ENCODE results near the gene PTH1R. TPM values are rescaled to one million over a fixed set of nuclear protein-coding genes. Genes with fewer than 3 reads are reported as not detected.

PTH1R gene
- total and polyA plus RNA-seq, 10 of the 15 experiments (the other 5 are each of a cell fraction or from before 2014, with no cell fraction given) = not detected

DNA sequence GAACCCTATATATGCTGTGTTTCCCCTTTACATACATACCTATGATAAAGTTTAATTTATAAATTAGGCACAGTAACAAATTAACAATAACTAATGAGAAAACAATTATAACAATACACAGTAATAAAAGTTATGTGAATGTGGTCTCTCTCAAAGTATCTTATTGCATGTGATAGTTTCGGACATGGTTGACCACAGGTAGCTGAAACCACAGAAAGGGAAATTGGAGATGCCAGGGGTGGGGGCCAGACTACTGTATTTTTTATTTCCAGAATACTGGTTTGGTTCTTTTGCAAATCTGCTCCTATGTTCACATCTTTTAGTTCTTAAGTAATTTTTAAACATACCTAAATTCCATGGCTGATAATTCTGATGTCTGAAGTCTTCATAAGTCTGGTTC is 40.7 kb downstream of the PTH1R start:
- intact Hi-C loops (cut with micrococcal nuclease; ENCODE audit: unreplicated experiment) (no loop called here), in situ Hi-C loops (cut with MboI) (no loop called here)
- no peak overlapping the region for H3K4me3 ChIP-seq
- ATAC-seq = no peak
- H3K9me3 ChIP-seq (replicated peaks; ENCODE audit: control insufficient read depth, insufficient read depth, low read length) = peaks cover 17% of the 10 kb centered on the region; the same call in 2 of the 3 replicates
- ChIA-PET CTCF (interaction anchor here (1.0 to 3.1 kb wide), 2 partner anchors 9 to 452 kb away, joined by 3 to 13 read pairs; no protein-coding TSS in a partner anchor), POLR2A (no interaction called here), SMC1A (ENCODE audit: uncharacterized antibody, unreplicated experiment) (interaction anchor here (1.3 to 1.8 kb wide), 2 partner anchors 10 to 18 kb away, joined by 4 read pairs; no protein-coding TSS in a partner anchor), RAD21 (ENCODE audit: unreplicated experiment) (no interaction called here)
- H3K27ac ChIP-seq (ENCODE audit: control insufficient read depth, insufficient read depth) = no peak overlapping the region
- H3K36me3 ChIP-seq (ENCODE audit: control insufficient read depth in 2 of 2, insufficient read depth in 2 of 2, low read length in 1 of 2) = peaks cover 29 to 57% of the 10 kb centered on the region in 2 experiments
- TF ChIP-seq SMARCA5 (IDR thresholded peaks at IDR 0.05) (no peak), SRF (IDR thresholded peaks at IDR 0.05; ENCODE audit: low read depth in 2 of 2, low read length in 2 of 2) (no peak), RUNX3 (IDR thresholded peaks at IDR 0.05; ENCODE audit: low read length) (peak; percentile 78), NFXL1 (IDR thresholded peaks at IDR 0.05; ENCODE audit: borderline replicate concordance) (no peak)
- BruUV-seq (replicated peaks) = no TSS peak
- H3K4me1 ChIP-seq (ENCODE audit: control insufficient read depth, insufficient read depth, low read length) = peaks cover 8% of the 10 kb centered on the region; the same call in 1 of the 2 replicates
- no peaks in the 10 kb centered on the region for H4K20me1 ChIP-seq (ENCODE audit: control insufficient read depth, insufficient read depth)
- 93% methylated on average over 1 of the region's 1 CpG for WGBS (ENCODE audit: insufficient coverage, insufficient replicate concordance, low lambda C conversion rate, missing lambda C conversion rate)
- no peak for FAIRE-seq
- H3K9ac ChIP-seq (ENCODE audit: control insufficient read depth, insufficient read depth, low read length) = no peak overlapping the region
- no peaks in the 10 kb centered on the region for H3K27me3 ChIP-seq (replicated peaks in 1 of 2; ENCODE audit: control insufficient read depth in 2 of 2, insufficient read depth in 2 of 2, low read length in 1 of 2)
- no peak overlapping the region for H3K4me2 ChIP-seq (ENCODE audit: control insufficient read depth, insufficient read depth)
- H3K79me2 ChIP-seq (ENCODE audit: control insufficient read depth, insufficient read depth, low read length) = no peaks in the 10 kb centered on the region; the same call in 1 of the 2 replicates
- no peak for DNase-seq (ENCODE audit: low read depth, low spot score)
- no peak overlapping the region for H2AFZ ChIP-seq (ENCODE audit: control insufficient read depth, low read depth, low read length)

DNA sequence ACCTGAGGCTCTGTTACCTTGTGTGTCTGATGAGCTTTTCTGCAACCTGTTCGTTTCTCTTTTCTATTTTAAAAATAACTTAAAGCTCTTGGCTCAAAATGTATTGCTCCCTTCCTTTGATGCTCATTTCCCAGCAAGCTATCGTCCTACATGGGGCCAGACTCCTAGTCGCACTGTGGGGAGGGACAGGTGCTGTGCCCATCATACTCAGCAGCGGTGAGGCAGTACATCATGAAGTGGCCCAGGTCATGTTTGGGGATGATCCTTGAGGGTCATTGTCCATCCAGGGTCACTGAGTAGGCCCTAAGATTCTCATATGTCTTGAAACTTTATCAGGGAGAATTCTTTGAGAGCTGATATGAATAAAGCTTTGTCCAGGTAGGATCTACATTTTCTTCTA is 41.1 kb downstream of the PTH1R start:
- no peak overlapping the region for H3K4me3 ChIP-seq
- H3K27ac ChIP-seq (ENCODE audit: control insufficient read depth, insufficient read depth) = no peak overlapping the region
- WGBS (ENCODE audit: insufficient coverage, insufficient replicate concordance, low lambda C conversion rate, missing lambda C conversion rate) = 92% methylated on average over 4 of the region's 4 CpGs
- H3K27me3 ChIP-seq (replicated peaks in 1 of 2; ENCODE audit: control insufficient read depth in 2 of 2, insufficient read depth in 2 of 2, low read length in 1 of 2) = no peaks in the 10 kb centered on the region
- H2AFZ ChIP-seq (ENCODE audit: control insufficient read depth, low read depth, low read length) = no peak overlapping the region
- no TSS peak for BruUV-seq (replicated peaks)
- intact Hi-C loops (cut with micrococcal nuclease; ENCODE audit: unreplicated experiment) (no loop called here), in situ Hi-C loops (cut with MboI) (no loop called here)
- H3K36me3 ChIP-seq (ENCODE audit: control insufficient read depth in 2 of 2, insufficient read depth in 2 of 2, low read length in 1 of 2) = peaks cover 33 to 54% of the 10 kb centered on the region in 2 experiments
- no peaks in the 10 kb centered on the region; the same call in 1 of the 2 replicates for H3K79me2 ChIP-seq (ENCODE audit: control insufficient read depth, insufficient read depth, low read length)
- no peak overlapping the region for H3K4me2 ChIP-seq (ENCODE audit: control insufficient read depth, insufficient read depth)
- RAD21 ChIA-PET (ENCODE audit: unreplicated experiment) = no interaction called here
- no peak overlapping the region for H3K9ac ChIP-seq (ENCODE audit: control insufficient read depth, insufficient read depth, low read length)
- no peaks in the 10 kb centered on the region for H4K20me1 ChIP-seq (ENCODE audit: control insufficient read depth, insufficient read depth)
- DNase-seq (ENCODE audit: low read depth, low spot score) (no peak), FAIRE-seq (no peak), ATAC-seq (no peak)
- POLR2A ChIA-PET = interaction anchor here (0.6 kb wide), 1 partner anchor 70 kb away, joined by 3 read pairs; no protein-coding TSS in a partner anchor
- CTCF ChIA-PET = interaction anchor here (1.0 to 3.1 kb wide), 3 partner anchors 9 to 452 kb away, joined by 3 to 13 read pairs (median 4); no protein-coding TSS in a partner anchor
- 0 out of 2 replicates have a peak, but pooled peaks have one; percentile 50 for TF ChIP-seq POLR2A (IDR thresholded peaks at IDR 0.05; ENCODE audit: low read depth, low read length)
- TF ChIP-seq, protein P1, sequence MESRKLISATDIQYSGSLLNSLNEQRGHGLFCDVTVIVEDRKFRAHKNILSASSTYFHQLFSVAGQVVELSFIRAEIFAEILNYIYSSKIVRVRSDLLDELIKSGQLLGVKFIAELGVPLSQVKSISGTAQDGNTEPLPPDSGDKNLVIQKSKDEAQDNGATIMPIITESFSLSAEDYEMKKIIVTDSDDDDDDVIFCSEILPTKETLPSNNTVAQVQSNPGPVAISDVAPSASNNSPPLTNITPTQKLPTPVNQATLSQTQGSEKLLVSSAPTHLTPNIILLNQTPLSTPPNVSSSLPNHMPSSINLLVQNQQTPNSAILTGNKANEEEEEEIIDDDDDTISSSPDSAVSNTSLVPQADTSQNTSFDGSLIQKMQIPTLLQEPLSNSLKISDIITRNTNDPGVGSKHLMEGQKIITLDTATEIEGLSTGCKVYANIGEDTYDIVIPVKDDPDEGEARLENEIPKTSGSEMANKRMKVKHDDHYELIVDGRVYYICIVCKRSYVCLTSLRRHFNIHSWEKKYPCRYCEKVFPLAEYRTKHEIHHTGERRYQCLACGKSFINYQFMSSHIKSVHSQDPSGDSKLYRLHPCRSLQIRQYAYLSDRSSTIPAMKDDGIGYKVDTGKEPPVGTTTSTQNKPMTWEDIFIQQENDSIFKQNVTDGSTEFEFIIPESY (IDR thresholded peaks at IDR 0.05) = no peak
- peak; percentile 27; the same call in 1 of the 2 replicates for TF ChIP-seq POLR2AphosphoS5 (IDR thresholded peaks at IDR 0.05; ENCODE audit: low read length)
- no peak for TF ChIP-seq FOXM1 (IDR thresholded peaks at IDR 0.05; ENCODE audit: low read depth, low read length)
- peaks cover 17% of the 10 kb centered on the region; the same call in 2 of the 3 replicates for H3K9me3 ChIP-seq (replicated peaks; ENCODE audit: control insufficient read depth, insufficient read depth, low read length)
- H3K4me1 ChIP-seq (ENCODE audit: control insufficient read depth, insufficient read depth, low read length) = peaks cover 8% of the 10 kb centered on the region; the same call in 1 of the 2 replicates
- SMC1A ChIA-PET (ENCODE audit: uncharacterized antibody, unreplicated experiment) = interaction anchor here (0.9 to 1.8 kb wide), 5 partner anchors 9 to 79 kb away, joined by 3 to 4 read pairs (median 4); no protein-coding TSS in a partner anchor

All from GM12878 (cell line).